GM23338 (cell line): ENCODE results near the gene FRMD4A. TPM values are rescaled to one million over a fixed set of nuclear protein-coding genes. Genes with fewer than 3 reads are reported as not detected.
A peak's percentile ranks its signal among the peaks of the same experiment; 100 is the strongest.

Source experiments
- ATAC-seq: fragments of 200-7000 bp; cut with Tn5 transposase; 3 replicates; pipeline ENCODE4 v1.9.1; 2020
- DNase-seq: peaks from one replicate; pipeline ENCODE4 v3.0.0-alpha.2; 2015; ENCODE audit warnings: low spot score
- H2AFZ ChIP-seq: fragments of 200-600 bp; sonication (generic); 2 replicates; pipeline ENCODE4 v1.8.0; 2016; ENCODE audit warnings: antibody characterized with exemption, mild to moderate bottlenecking, moderate library complexity
- H3F3A ChIP-seq: fragments of 200-600 bp; sonication (generic); replicated peaks from 2 replicates; pipeline ENCODE4 v1.8.0; 2017; ENCODE audit warnings: antibody characterized with exemption, mixed run types, low read depth
- H3K27ac ChIP-seq: fragments of 200-600 bp; sonication (generic); 2 replicates; pipeline ENCODE4 v1.6.1; 2016; ENCODE audit warnings: low read depth
- H3K27me3 ChIP-seq: fragments of 200-600 bp; sonication (generic); 2 replicates; pipeline ENCODE4 v1.8.0; 2016; ENCODE audit warnings: mild to moderate bottlenecking, mixed run types, moderate library complexity; ENCODE audit not compliant: insufficient read depth
- H3K36me3 ChIP-seq: fragments of 200-600 bp; sonication (generic); 2 replicates; pipeline ENCODE4 v1.8.0; 2016; ENCODE audit warnings: mild to moderate bottlenecking; ENCODE audit not compliant: insufficient read depth
- H3K4me1 ChIP-seq: fragments of 200-600 bp; sonication (generic); 2 replicates; pipeline ENCODE4 v1.8.0; 2016; ENCODE audit warnings: mild to moderate bottlenecking, moderate library complexity; ENCODE audit not compliant: insufficient read depth
- H3K4me2 ChIP-seq: fragments of 200-600 bp; sonication (generic); 2 replicates; pipeline ENCODE4 v1.7.1; 2017; ENCODE audit warnings: mixed run types
- H3K4me3 ChIP-seq: fragments of 200-600 bp; sonication (generic); 2 replicates; pipeline ENCODE4 v1.6.1; 2016; ENCODE audit warnings: mixed run types
- H3K79me2 ChIP-seq: fragments of 200-600 bp; sonication (generic); replicated peaks from 2 replicates; pipeline ENCODE4 v1.8.0; 2017; ENCODE audit warnings: mild to moderate bottlenecking; ENCODE audit not compliant: insufficient read depth
- H3K9me2 ChIP-seq: fragments of 200-600 bp; sonication (generic); 2 replicates; pipeline ENCODE4 v1.8.0; 2017; ENCODE audit not compliant: insufficient read depth
- H4K20me1 ChIP-seq: fragments of 200-600 bp; sonication (generic); replicated peaks from 2 replicates; pipeline ENCODE4 v1.8.0; 2017; ENCODE audit warnings: mild to moderate bottlenecking; ENCODE audit not compliant: insufficient read depth
- H3K27ac Mint-ChIP-seq: 2 replicates; pipeline ENCODE4 v1.8.0; 2020; ENCODE audit warnings: inconsistent platforms, mild to moderate bottlenecking, moderate library complexity, mixed read lengths
- H3K27me3 Mint-ChIP-seq: 3 replicates; pipeline ENCODE4 v1.8.0; 2022; ENCODE audit warnings: low read depth, mild to moderate bottlenecking, moderate library complexity, mixed read lengths, inconsistent platforms; ENCODE audit not compliant: insufficient read depth, poor library complexity
- H3K36me3 Mint-ChIP-seq: 3 replicates; pipeline ENCODE4 v1.8.0; 2021; ENCODE audit warnings: low read depth, mild to moderate bottlenecking, inconsistent platforms, moderate library complexity, mixed read lengths
- H3K4me1 Mint-ChIP-seq: 3 replicates; pipeline ENCODE4 v1.8.0; 2020; ENCODE audit warnings: mild to moderate bottlenecking, inconsistent platforms, mixed read lengths
- H3K4me3 Mint-ChIP-seq: 3 replicates; pipeline ENCODE4 v1.8.0; 2021; ENCODE audit warnings: moderate library complexity, mild to moderate bottlenecking, inconsistent platforms, mixed read lengths
- H3K9me3 Mint-ChIP-seq: 3 replicates; pipeline ENCODE4 v1.8.0; 2020; ENCODE audit warnings: moderate library complexity, mild to moderate bottlenecking, inconsistent platforms, mixed read lengths
- CREB1 ChIP-seq: fragments of 250-450 bp; sonication (Bioruptor Pico); IDR thresholded peaks from 2 replicates; pipeline ENCODE4 v1.5.0; 2020; ENCODE audit warnings: low read depth, mild to moderate bottlenecking, moderate library complexity
- CTCF ChIP-seq, 2 experiments: fragments of 200-600 bp in 1 of 2; sonication (generic) in 1 of 2; conservative IDR thresholded peaks; 2 replicates each; pipeline versions ENCODE4 v1.5.1 to v1.6.1; 2016 to 2017; ENCODE audit warnings: antibody characterized with exemption in 2 of 2, low read depth in 2 of 2, mild to moderate bottlenecking in 2 of 2, moderate library complexity in 1 of 2
- EZH2phosphoT487 ChIP-seq: fragments of 200-600 bp; sonication (generic); IDR thresholded peaks from one replicate; pipeline ENCODE4 v1.8.1; 2018; ENCODE audit warnings: antibody characterized with exemption; ENCODE audit not compliant: unreplicated experiment
- JUNB ChIP-seq: IDR thresholded peaks from one replicate; pipeline ENCODE4 v1.6.1; 2016; ENCODE audit warnings: antibody characterized with exemption; ENCODE audit not compliant: unreplicated experiment
- NANOG ChIP-seq: IDR thresholded peaks from 2 replicates; pipeline ENCODE4 v1.6.1; 2016; ENCODE audit warnings: antibody characterized with exemption, borderline replicate concordance
- POLR2AphosphoS5 ChIP-seq: IDR thresholded peaks from 2 replicates; pipeline ENCODE4 v1.6.1; 2016; ENCODE audit warnings: antibody characterized with exemption, low read depth
- STAT1 ChIP-seq: IDR thresholded peaks from one replicate; pipeline ENCODE4 v1.6.1; 2016; ENCODE audit warnings: antibody characterized with exemption; ENCODE audit not compliant: unreplicated experiment
- ZNF114 ChIP-seq: fragments of 250-450 bp; sonication (Bioruptor Pico); IDR thresholded peaks from 2 replicates; pipeline ENCODE4 v1.5.0; 2020; ENCODE audit warnings: mild to moderate bottlenecking, moderate library complexity
- ZNF331 ChIP-seq: fragments of 250-450 bp; sonication (Bioruptor Pico); IDR thresholded peaks from 2 replicates; pipeline ENCODE4 v1.5.0; 2020; ENCODE audit warnings: low read depth, mild to moderate bottlenecking, moderate library complexity
- ZNF462 ChIP-seq: fragments of 250-450 bp; sonication (Bioruptor Pico); IDR thresholded peaks from 2 replicates; pipeline ENCODE4 v1.5.0; 2020; ENCODE audit warnings: mild to moderate bottlenecking, moderate library complexity
- polyA plus RNA-seq: library from polyadenylated mRNA; unstranded; fragments of >200 nt; fragmentation: Nextera tagmentation; extraction: Ambion mirVana; gene quantifications from 2 replicates; pipeline ENCODE4 v1.2.1, GENCODE V29; 2016
- total RNA-seq: library from RNA; depleted of rRNA; stranded (reverse); fragments of >200 nt; shearing (Covaris generic); gene quantifications from 2 replicates; pipeline ENCODE4 v1.2.3, GENCODE V29; 2014

FRMD4A gene
- total and polyA plus RNA-seq, 2 experiments from 2014 or later, result 14.0 to 20.1 TPM

GRCh38 chr10:13724484-13724883 lies 606.2 kb downstream of the FRMD4A start:
- Histone ChIP-seq H3K36me3 (no peaks in the 10 kb centered on the region), H3K27me3 (no peaks in the 10 kb centered on the region), H4K20me1 (no peaks in the 10 kb centered on the region), H3K9me2 (no peaks in the 10 kb centered on the region), H3K4me1 (0 out of 2 replicates have a peak, but pooled peaks cover 2% of the 10 kb centered on the region), H2AFZ (no peak overlapping the region), H3K4me3 (no peak overlapping the region), H3K4me2 (no peak overlapping the region), H3K79me2 (no peaks in the 10 kb centered on the region), H3F3A (no peaks in the 10 kb centered on the region), H3K27ac (0 out of 2 replicates have a peak overlapping the region, but pooled peaks have one; percentile 12)
- TF ChIP-seq STAT1 (no peak), CREB1 (no peak), ZNF331 (no peak), CTCF (conservative IDR thresholded peaks at IDR 0.05; ENCODE audit: low read depth in 2 of 2) (no peak), EZH2phosphoT487 (no peak), NANOG (no peak), POLR2AphosphoS5 (no peak), JUNB (no peak), ZNF114 (no peak), ZNF462 (CRISPR knock-in tag) (no peak)
- DNase-seq (no peak), ATAC-seq (no peak)
- no peak overlapping the region for H3K27ac Mint-ChIP-seq
- no peaks in the 10 kb centered on the region for H3K9me3 Mint-ChIP-seq
- peaks cover 6% of the 10 kb centered on the region for H3K36me3 Mint-ChIP-seq
- H3K4me1 Mint-ChIP-seq, result peaks cover 5% of the 10 kb centered on the region; the same call in 1 of the 3 replicates
- H3K27me3 Mint-ChIP-seq, result peaks cover 3% of the 10 kb centered on the region
- no peak overlapping the region for H3K4me3 Mint-ChIP-seq
